ENCODE data around the gene ANKRD52. TPM values are rescaled to one million over a fixed set of nuclear protein-coding genes. Genes with fewer than 3 reads are reported as not detected.

ANKRD52 gene
- polyA plus RNA-seq, 6 donors from 2014 or later: 2.3 to 13.2 (median 8.0) TPM

- Mint-ChIP-seq H3K9me3 (no peaks in the 10 kb centered on the region), H3K27ac (no peak overlapping the region), H3K4me3 (no peak overlapping the region), H3K36me3 (peaks cover 0 to 10% of the 10 kb centered on the region in 2 donors), H3K4me1 (peaks cover 0 to 8% (median 0%) of the 10 kb centered on the region in 3 donors), H3K27me3 (no peaks in the 10 kb centered on the region)
- ATAC-seq (ENCODE audit: low read depth in 2 of 2) (no peak), DNase-seq (no peak)
Observed at GRCh38 chr12:56247923-56248322, 10.3 kb downstream of the ANKRD52 start.

DNA sequence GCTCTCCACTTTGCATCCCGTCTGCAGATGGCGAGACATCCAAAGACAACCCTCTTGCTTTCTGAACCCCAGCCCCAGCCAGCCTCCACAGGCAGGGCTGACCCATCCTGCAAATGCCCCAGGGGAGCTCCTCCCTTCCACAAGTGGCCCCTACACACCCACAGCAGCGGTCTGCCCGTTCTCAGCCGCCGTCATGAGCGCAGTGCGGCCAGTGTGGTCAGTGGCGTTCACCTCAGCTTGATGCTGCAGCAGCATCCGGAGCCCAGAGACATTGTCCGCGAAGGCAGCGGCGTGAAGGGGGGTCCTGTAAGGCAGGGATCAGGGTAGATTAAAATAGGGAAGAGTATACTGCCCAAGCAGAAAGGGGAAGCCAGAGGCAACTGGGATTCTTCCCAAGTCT lies 13.7 kb downstream of the ANKRD52 start:
- ATAC-seq (ENCODE audit: low read depth in 2 of 2): no peak
- Mint-ChIP-seq H3K4me1 (peaks cover 3 to 17% (median 9%) of the 10 kb centered on the region in 3 donors), H3K36me3 (peaks cover 5 to 13% of the 10 kb centered on the region in 2 donors), H3K4me3 (no peak overlapping the region), H3K9me3 (no peaks in the 10 kb centered on the region), H3K27ac (peak overlapping the region in 1 of 6 donors; percentile 49), H3K27me3 (no peaks in the 10 kb centered on the region)
- no peak for DNase-seq

GRCh38 chr12:56243731-56244181 lies 14.4 kb downstream of the ANKRD52 start:
- no peak for ATAC-seq (ENCODE audit: low read depth in 2 of 2)
- Mint-ChIP-seq H3K4me1 (peaks cover 3 to 17% (median 9%) of the 10 kb centered on the region in 3 donors), H3K27ac (no peak overlapping the region), H3K4me3 (no peak overlapping the region), H3K27me3 (no peaks in the 10 kb centered on the region), H3K9me3 (no peaks in the 10 kb centered on the region), H3K36me3 (peaks cover 5 to 13% of the 10 kb centered on the region in 2 donors)
- DNase-seq: no peak

DNA sequence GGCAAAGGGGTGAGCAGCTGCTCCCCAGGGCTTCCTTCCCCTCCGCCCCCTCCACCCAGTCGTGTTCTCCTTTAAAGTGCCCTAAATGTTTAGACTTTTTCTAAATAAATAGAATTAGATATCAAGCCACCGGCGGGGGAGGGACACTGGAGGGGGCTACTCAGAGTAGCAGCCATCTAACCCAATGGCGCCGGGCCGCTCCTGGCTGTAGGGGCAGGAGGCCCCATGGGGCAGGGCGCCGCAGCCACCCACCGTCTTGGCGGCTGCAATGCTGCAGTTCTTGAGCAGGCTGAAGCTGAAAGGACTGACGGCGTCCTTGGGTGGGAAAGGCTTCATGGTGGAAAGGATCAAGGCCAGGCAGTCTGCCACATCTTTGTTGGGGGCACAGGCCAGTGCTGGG lies 15.2 kb downstream of the ANKRD52 start:
- Mint-ChIP-seq H3K4me3 (no peak overlapping the region), H3K9me3 (no peaks in the 10 kb centered on the region), H3K4me1 (peaks cover 3 to 17% (median 9%) of the 10 kb centered on the region in 3 donors), H3K27ac (no peak overlapping the region), H3K36me3 (peaks cover 5 to 13% of the 10 kb centered on the region in 2 donors), H3K27me3 (no peaks in the 10 kb centered on the region)
- DNase-seq (no peak), ATAC-seq (ENCODE audit: low read depth in 2 of 2) (no peak)

DNA sequence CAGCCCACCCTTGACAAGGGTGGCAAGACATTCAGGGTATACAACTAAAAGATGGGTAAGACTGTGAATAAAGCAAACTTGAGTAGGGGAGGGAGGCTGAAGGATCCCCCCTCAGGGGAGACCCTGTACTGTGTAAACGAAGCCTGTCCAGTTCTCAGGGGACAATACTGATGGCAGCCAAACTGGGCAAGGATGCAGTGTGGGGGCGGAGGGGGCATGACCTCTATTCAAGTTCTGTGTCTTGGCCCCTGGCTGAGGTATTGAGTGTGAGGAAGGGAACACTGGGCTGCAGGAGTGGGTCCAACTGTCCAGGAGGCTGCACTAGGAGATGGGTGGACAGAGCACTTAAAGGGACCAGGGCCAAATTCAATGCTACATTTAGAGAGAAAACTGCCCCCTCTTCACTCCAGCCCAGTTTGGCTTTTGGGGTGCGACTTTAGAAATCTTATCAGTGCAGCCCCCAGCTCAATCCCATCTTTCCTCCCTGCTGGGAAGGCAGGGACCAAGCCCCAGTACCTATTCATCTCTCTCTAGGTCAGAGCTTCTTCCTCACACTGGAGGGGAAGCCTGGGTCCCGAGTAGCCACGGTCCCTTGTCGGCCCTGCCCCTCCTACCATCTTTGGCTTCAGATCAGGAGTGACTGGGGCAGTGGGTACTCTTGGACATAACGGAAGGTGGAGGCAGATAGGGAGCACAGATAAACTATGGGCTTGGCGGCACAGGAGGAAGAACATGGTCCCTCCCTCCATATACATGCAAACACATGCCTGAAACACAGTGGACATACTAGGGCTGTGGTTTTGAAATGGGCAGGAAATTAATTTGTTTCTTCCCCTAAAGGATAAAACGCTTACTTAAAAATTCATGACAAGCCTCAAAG lies 16.5 kb downstream of the ANKRD52 start:
- Mint-ChIP-seq H3K36me3 (peaks cover 5 to 13% of the 10 kb centered on the region in 2 donors), H3K4me1 (peaks cover 3 to 13% (median 9%) of the 10 kb centered on the region in 3 donors), H3K4me3 (peak overlapping the region in 1 of 8 donors; percentile 56), H3K9me3 (no peaks in the 10 kb centered on the region), H3K27me3 (no peaks in the 10 kb centered on the region), H3K27ac (peak overlapping the region in 3 of 6 donors; percentile 64 to 75 (median 71))
- ATAC-seq (ENCODE audit: low read depth in 2 of 2) (no peak), DNase-seq (no peak)

- Mint-ChIP-seq H3K36me3 (peaks cover 0 to 11% of the 10 kb centered on the region in 2 donors), H3K9me3 (no peaks in the 10 kb centered on the region), H3K27ac (peak overlapping the region in 1 of 6 donors; percentile 33), H3K4me1 (peaks cover 3 to 16% (median 8%) of the 10 kb centered on the region in 3 donors), H3K4me3 (no peak overlapping the region), H3K27me3 (no peaks in the 10 kb centered on the region)
- ATAC-seq (ENCODE audit: low read depth in 2 of 2) (no peak), DNase-seq (no peak)
Observed at GRCh38 chr12:56237552-56237951, 20.6 kb downstream of the ANKRD52 start.

- Mint-ChIP-seq H3K27me3 (no peaks in the 10 kb centered on the region), H3K4me1 (peaks cover 0 to 10% (median 2%) of the 10 kb centered on the region in 3 donors), H3K9me3 (no peaks in the 10 kb centered on the region), H3K4me3 (peak overlapping the region in 1 of 8 donors; percentile 79), H3K36me3 (peaks cover 0 to 6% of the 10 kb centered on the region in 2 donors), H3K27ac (peak overlapping the region in 1 of 6 donors; percentile 95)
- ATAC-seq (ENCODE audit: low read depth in 2 of 2): no peak
- no peak for DNase-seq
Observed at GRCh38 chr12:56236985-56237384, 21.2 kb downstream of the ANKRD52 start.

GRCh38 chr12:56236091-56236490 lies 22.1 kb downstream of the ANKRD52 start:
- Mint-ChIP-seq H3K4me3 (no peak overlapping the region), H3K27me3 (no peaks in the 10 kb centered on the region), H3K27ac (no peak overlapping the region), H3K9me3 (no peaks in the 10 kb centered on the region), H3K36me3 (no peaks in the 10 kb centered on the region), H3K4me1 (peaks cover 0 to 4% (median 0%) of the 10 kb centered on the region in 3 donors)
- DNase-seq: no peak
- no peak for ATAC-seq (ENCODE audit: low read depth in 2 of 2)

DNA sequence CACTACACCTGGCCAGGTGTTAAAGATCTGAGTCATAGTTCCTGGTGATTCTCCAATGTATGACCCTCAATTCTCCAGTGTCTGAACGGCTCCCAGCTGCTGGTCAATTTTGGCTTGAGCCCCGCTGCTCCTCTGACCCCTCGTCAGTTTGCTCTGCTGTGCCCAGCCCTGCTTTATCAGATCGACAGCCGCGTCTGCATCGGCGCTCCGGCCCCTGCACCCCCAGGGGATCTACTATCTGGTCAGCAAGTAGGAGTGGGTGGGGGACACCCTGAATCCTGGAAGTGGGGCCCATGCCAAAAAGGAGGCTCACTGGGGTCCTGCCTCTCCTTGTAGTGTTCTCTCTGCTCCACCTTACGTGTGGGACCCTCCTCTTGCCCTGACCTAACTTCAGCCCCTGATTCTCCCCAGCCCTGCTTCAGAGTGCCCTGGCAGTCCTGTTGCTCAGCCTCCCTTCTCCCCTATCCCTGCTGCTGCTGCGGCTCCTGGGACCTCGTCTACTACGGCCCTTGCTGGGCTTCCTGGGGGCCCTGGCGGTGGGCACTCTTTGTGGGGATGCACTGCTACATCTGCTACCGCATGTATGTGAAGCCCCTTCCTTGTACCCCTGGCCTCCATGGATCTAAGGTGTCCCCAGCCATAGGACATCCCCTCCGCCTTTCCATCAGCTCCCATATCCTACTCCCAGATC lies 23.3 kb downstream of the ANKRD52 start:
- H3K9me3 Mint-ChIP-seq: no peaks in the 10 kb centered on the region
- H3K4me3 Mint-ChIP-seq: no peak overlapping the region
- H3K36me3 Mint-ChIP-seq: no peaks in the 10 kb centered on the region
- H3K27ac Mint-ChIP-seq: no peak overlapping the region
- H3K4me1 Mint-ChIP-seq: peaks cover 0 to 8% (median 6%) of the 10 kb centered on the region in 3 donors
- DNase-seq (no peak), ATAC-seq (ENCODE audit: low read depth in 2 of 2) (no peak)
- H3K27me3 Mint-ChIP-seq: no peaks in the 10 kb centered on the region

DNA sequence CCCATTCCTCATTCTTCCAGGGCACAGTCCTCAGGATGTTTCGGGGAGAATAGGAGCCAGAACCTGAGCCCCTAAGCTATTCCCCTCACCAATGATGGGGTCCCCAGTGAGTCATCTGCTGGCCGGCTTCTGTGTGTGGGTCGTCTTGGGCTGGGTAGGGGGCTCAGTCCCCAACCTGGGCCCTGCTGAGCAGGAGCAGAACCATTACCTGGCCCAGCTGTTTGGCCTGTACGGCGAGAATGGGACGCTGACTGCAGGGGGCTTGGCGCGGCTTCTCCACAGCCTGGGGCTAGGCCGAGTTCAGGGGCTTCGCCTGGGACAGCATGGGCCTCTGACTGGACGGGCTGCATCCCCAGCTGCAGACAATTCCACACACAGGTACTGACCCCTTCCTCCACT lies 27.0 kb downstream of the ANKRD52 start:
- no peaks in the 10 kb centered on the region for H3K27me3 Mint-ChIP-seq

GRCh38 chr12:56230432-56231183 lies 27.6 kb downstream of the ANKRD52 start:
- peak overlapping the region in 1 of 6 donors; percentile 32 for H3K27ac Mint-ChIP-seq
- no peak for ATAC-seq (ENCODE audit: low read depth in 2 of 2)
- H3K4me1 Mint-ChIP-seq: peaks cover 5 to 8% (median 8%) of the 10 kb centered on the region in 3 donors
- no peak for DNase-seq
- no peaks in the 10 kb centered on the region for H3K27me3 Mint-ChIP-seq
- H3K36me3 Mint-ChIP-seq: no peaks in the 10 kb centered on the region
- no peaks in the 10 kb centered on the region for H3K9me3 Mint-ChIP-seq
- no peak overlapping the region for H3K4me3 Mint-ChIP-seq

More for the DNA sequence above, 27.0 kb downstream of the ANKRD52 start:
- DNase-seq (no peak), ATAC-seq (ENCODE audit: low read depth in 2 of 2) (no peak)
- H3K4me1 Mint-ChIP-seq: peaks cover 2 to 8% (median 6%) of the 10 kb centered on the region in 3 donors
- no peaks in the 10 kb centered on the region for H3K36me3 Mint-ChIP-seq
- peak overlapping the region in 2 of 8 donors; percentile 43 to 64 for H3K4me3 Mint-ChIP-seq
- no peak overlapping the region for H3K27ac Mint-ChIP-seq
- no peaks in the 10 kb centered on the region for H3K9me3 Mint-ChIP-seq

DNA sequence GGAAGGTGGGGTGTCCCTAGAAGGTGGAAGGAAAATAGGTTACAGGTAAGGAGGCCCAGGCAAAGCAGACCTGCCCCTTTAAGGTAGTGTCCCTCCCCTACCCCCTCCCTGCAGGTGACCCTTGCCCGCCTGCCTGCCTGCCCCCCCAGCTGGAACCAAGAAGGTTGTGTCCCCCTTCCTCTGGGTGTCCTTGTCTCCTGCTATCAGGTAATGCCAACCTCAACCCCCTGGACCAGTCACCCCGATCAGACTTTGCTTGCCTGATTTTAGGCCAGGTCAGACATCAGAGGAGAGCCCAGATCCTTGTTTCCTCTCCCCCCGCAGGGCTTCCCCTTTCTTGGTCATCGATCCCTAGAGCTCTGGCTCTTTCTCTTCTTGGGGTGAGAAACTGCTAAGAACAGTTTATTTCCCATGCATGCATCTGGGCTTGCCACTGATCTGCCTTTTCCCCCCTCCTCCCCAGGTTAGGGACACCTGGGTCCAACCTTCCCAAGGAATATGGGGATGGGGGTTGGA lies 28.2 kb downstream of the ANKRD52 start, which contains the start of gene SLC39A5:
SLC39A5 (plus strand) TSS at position 136 of the 516 bp plus-strand sequence. CDS start 1,224 bp downstream, outside the sequence.
- Mint-ChIP-seq H3K27ac (peak within 1 kb of the TSS in 2 of 6 donors; percentile 32 to 53), H3K27me3 (no peaks in the 10 kb centered on the region), H3K9me3 (no peaks in the 10 kb centered on the region), H3K4me1 (peaks cover 12 to 15% (median 14%) of the 10 kb centered on the region in 3 donors), H3K36me3 (no peaks in the 10 kb centered on the region), H3K4me3 (no peak within 1 kb of the TSS)
- DNase-seq (no peak), ATAC-seq (ENCODE audit: low read depth in 2 of 2) (no peak)

- H3K27me3 Mint-ChIP-seq: no peaks in the 10 kb centered on the region
- H3K9me3 Mint-ChIP-seq: no peaks in the 10 kb centered on the region
- H3K4me3 Mint-ChIP-seq: no peak overlapping the region
Observed at GRCh38 chr12:56229082-56229481, 29.1 kb downstream of the ANKRD52 start.

More at GRCh38 chr12:56229082-56229481, 29.1 kb downstream of the ANKRD52 start:
- Mint-ChIP-seq H3K36me3 (no peaks in the 10 kb centered on the region), H3K4me1 (peaks cover 18 to 23% (median 20%) of the 10 kb centered on the region in 3 donors), H3K27ac (no peak overlapping the region)
- DNase-seq: no peak
- ATAC-seq (ENCODE audit: low read depth in 2 of 2): no peak
